HG03159 (cell line): ENCODE measurements around the gene SPPL3.
"Not testable (repeated sequence)": the region's sequence is repeated elsewhere in the genome, so short reads cannot be mapped to it uniquely, and the experiment has no call there.

Experiments
- ATAC-seq: cut with Tn5 transposase; IDR thresholded peaks from one replicate; pipeline ENCODE4 v1.9.1; 2021; ENCODE audit warnings: mild to moderate bottlenecking, moderate library complexity; ENCODE audit not compliant: unreplicated experiment

Gene SPPL3

DNA sequence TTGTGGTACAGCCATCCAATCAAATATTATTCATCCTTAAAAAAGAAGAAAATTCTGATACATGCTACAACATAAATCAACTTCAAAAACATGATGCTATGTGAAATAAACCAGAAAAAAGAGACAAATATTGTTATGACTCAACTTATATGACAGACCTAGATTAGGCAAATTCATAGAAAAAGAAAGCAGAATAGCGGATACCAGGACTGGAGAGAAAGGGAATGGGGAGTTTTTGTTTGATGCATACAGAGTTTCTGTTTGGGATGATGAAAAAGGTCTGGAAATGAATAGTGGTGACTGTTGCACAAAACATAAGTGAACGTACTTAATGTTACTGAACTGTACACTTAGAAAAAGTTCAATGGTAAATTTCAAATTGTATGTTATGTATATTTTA lies 82.3 kb downstream of the SPPL3 start:
- ATAC-seq = no peak

DNA sequence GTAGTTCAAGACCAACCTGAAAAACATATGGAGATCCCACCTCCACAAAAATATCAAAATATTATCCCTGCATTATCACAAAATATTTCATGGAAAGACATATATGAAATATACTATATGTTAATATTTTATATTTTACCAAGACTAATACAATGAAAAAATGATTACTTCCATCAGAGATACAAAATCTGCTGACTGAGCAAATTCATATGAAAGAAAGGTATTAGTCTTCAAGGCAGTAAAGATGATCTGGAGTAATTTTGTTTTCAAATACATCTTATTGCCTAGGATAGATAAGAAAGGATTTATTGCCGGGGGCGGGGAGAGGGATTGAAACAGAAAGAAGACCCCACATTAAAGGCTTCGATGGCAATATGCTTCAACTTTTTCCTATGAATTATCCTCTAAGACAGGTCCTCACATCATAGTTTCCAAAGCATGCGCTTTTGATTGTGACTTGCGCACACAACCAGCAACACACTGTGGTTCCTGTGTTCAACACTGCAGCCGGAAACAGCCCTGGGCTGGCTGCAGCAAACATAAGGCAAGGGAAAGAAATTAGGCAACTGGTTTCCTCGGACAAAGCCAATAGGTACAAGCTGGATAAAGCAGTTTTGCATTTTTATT lies 83.2 kb downstream of the SPPL3 start:
- no peak for ATAC-seq

DNA sequence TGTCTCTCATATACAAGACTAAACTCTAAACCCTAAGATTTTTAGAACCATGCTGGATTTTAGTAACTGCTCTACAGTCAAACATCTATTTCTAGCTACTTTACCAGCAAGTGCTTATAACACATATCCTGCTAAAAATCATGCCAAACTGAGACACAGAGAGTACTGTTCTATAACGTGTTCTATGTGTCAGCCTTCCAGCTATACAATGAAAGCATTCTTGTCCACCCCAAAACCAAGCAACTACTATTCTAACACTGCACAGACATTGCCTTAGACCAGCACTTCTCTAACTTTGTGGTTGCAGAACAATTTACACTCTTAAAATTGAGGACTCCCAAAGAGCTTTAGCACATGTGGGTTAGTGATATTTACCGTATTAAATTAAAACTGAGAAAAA lies 85.7 kb downstream of the SPPL3 start:
- ATAC-seq = no peak

DNA sequence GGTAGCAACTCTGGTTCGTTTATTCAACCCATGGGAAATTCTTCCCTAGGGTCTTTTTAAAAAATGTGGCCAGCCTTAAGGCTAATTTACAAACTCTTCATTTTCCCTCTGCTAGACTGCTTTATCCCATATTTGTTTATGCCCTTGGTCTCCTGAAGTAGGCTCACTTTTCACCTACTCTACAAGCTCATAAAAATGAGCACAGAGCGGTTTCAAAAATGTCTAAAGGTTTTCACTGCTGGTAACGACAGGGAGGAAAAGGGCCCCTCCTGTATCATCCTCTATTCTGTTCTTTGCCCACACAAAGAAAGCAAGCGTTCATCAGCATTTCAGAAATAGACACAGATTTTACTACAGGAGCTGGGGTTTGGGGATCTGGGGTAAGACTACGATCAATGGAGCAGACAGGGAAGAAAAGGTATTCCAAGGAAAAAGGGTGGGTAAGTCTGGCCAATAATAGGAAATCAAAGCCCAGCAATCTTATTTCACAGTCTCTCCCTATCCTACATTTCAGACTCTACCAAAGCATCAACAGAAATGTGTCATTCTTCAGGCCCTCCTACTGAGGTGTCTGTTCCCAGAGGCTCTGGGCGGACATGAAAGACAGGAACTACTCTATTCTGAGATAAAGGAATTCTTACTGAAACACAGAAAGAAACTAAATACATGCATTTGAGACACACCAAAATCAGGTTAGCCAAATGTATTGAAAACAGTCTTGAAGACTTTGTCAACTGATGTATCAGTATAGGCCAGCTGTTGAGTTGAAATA lies 86.4 kb downstream of the SPPL3 start:
- no peak for ATAC-seq

DNA sequence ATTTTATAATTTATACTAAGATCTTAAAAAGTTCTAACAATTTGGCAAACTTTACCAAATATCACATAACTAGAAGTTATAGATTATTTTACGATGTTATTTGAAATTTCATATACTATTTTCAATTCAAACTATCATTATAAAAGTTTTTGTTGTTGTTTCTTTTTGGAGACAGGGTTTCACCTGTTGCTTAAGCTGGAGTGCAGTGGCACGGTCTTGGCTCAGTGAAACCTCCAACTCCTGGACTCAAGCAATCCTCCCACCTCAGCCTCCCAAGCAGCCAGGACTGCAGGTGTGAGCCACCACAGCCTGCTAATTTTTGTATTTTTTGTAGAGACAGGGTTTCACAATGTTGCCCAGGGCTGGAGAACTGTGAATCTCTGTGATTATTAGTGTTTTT lies 87.8 kb downstream of the SPPL3 start:
- ATAC-seq = no peak

DNA sequence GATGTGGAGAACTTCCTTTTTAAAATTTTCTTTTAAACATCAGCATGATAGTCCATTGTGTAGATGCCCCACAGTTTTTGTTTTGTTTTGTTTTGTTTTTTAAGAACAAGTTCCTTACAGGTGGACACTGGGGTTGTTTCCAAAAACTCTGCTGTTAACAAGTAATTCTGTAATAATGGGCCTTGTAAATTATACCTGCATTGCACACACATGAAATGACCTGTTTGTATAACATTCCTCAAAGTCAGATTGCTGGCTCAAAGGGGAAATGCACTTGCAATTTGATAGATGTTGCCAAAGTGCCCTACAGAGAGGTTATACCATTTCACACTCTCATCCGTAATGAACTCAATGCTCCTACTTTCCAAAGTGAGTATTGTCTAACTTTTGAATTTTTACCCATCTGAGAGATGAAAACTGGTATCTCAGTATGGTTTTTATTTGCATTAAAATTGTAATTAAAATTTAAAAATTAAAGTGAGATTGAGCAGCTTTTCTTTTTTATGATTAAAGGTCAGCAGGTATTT lies 89.2 kb downstream of the SPPL3 start:
- ATAC-seq = no peak

DNA sequence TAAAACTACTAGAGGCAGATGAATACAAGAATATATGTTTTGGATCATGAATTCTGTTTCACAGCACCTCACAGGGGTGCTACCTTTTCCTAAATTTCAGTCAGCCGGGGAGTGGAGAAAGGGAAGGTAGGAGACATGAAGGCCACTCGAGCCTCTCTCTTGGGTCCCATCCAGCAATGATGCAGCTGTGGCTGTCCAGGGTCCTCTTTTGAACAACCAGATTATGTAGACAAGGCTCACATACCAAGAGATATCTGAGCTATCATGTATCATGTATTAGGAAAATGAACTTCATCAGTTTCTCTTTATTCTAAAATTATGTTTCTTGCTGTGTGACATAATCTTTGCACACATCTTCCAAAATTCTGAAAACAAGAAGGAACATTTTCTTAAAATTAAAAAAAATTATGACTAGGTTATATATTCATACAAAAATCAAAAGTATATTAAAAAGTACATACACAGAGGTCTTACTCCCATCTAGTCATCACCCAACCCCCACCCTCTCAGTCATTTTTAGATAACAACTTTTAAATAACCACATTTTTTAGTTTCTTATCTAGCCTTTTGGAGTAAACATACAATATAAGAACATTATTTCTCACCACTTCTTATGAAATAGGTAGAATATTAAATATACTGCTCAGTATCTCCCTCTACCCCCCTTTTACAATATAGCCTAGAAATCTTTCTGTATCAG lies 89.8 kb downstream of the SPPL3 start:
- no peak for ATAC-seq

DNA sequence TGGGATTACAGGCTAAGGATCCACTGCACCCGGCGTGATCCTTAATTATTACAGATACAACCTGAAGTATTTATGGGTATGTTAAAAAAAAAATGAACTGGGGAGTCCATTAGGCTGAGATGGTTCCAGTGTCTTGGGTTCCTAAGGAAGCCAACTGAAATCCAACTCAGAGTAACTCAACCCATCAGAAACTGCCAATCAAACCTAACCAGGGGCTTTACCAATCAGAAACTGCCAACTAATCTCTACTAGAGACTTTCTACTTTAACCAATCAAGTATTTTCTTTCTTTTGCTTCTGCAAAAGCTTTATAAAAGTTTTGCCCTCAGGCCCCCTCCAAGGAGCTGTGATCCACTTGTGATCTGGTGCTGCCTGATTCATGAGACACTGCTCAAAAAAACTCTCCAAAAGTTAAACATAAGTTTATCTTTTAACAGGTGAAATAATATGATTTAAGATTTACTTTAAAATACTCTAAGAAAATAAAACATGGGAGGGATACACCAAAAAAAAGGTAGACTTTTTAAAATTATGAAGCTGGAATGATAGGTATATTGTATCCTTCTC lies 90.5 kb downstream of the SPPL3 start:
- no peak for ATAC-seq

DNA sequence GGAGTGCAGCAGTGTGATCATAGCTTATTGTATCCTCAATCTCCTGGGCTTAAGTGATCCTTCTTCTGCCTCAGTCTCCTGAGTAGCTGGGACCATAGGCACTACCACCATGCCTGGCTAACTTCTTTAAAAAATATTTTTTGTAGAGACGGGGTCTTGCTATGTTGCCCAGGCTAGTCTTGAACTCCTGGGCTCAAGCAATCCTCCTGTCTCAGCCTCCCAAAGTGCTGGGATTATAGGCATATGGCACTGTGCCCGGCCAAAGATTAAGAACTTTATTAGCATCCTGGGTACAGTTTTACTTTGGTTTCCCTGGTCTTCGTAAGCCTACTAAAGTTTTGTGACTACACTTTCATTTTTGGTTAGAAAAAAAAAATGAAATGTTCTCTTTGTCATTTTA lies 94.1 kb downstream of the SPPL3 start:
- ATAC-seq = no peak

DNA sequence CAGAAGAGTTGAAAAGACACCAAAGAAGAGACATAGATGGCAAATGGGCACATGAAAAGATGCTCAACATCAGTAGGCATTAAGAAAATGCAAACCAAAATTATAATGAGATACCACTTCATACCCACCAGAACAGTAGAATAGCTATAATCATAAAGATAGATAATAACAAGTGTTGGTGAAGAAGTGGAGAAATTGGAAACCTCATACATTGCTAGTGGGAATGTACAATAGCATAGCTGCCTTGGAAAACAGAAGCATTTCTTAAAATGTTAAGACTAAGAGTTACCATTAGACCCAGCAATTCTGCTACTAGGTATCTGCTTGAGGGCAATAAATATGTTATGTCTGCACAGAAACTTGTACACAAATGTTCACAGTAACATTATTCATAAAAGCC lies 99.7 kb downstream of the SPPL3 start:
- no peak for ATAC-seq

DNA sequence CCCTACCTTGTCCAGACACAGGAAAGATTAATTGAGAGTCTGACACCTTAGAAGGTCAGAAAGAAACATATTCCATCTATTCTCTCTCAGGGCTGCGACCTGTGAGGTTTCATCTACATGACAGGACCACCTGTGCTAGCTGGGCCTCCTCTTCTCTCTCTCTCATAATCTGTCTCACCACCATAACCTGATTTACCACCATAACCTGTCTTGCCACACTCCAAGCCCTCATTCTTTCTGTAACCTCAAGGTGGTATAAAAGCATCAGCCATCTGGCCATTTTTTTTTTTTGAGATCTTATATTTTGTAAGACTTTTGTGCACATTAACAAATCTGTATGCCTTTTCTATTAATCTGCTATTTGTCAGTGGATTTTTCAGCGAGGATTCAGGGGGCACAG lies 103.0 kb downstream of the SPPL3 start:
- ATAC-seq = no peak

DNA sequence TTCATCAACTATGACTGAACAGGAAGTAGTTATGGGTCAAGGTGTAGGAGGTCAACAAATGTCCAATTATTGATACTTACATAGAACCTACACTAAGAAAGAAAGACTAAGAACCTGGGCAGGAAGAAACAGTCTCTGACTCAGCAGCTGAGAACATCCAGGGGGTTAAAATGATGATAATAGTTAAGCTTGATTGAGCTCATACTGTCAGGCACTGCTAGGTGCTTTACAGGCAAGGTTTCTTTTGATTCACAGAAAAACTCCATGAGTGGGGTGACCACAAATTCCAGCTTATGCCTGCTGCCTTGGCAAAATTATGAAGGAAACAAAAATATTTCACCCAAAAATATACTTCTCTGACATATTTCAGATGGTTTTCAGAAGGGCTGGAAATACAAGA lies 103.5 kb downstream of the SPPL3 start:
- no peak for ATAC-seq

DNA sequence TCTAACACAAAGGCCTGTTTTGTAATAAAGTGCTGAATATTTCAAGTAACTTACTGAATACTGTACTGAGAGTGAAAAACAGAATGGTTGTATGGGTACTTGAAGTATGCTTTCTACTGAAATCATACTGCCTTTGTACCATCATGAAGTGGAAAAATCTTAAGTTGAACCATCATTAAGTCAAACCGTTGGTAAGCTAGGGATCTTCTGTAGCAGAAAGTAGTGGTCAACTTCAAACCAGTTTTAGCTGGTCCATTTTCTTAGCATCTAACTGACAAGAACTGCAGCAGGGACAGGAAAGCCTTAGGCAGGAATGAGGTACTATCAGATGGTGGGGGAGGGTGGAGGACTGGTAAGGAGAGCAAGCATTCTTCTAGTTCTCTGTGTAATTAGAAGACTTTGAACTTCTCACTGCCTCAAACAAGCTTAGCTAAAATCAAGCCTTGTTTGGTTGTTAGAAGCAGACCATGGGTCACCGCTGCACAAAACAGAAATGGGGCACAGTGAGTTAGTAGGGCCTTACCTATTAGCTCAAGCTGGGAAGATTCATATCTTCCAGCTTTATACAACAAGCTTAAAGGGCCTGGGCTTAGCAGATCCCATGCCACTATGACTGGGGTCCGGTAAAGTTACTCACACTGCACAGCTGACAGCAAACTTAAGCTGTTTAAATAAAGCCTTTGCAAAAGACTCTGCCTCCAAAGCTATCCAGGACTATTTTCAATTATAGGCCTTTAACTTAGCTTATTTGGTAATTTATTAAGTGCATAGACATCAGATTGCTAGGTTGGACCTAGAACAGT lies 104.7 kb downstream of the SPPL3 start:
- ATAC-seq = no peak

DNA sequence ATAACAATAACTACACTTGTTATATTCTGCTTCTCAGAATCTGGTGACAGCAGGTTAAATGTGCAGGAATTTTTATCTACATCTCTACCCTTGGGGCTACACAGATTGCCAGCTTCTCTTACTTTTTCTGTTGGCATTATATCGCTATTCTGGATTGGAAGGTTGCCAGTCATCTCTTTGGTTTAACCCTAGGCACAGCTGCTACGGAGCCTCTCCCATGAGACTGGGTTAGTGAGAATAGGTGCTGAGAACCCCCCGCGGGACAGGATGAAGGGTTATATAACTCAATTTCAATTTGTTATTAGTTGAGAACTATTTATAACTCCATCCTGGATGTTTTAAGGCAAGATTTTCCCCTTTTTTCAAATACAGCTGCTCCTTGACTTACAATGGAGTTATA lies 105.5 kb downstream of the SPPL3 start:
- ATAC-seq = no peak

DNA sequence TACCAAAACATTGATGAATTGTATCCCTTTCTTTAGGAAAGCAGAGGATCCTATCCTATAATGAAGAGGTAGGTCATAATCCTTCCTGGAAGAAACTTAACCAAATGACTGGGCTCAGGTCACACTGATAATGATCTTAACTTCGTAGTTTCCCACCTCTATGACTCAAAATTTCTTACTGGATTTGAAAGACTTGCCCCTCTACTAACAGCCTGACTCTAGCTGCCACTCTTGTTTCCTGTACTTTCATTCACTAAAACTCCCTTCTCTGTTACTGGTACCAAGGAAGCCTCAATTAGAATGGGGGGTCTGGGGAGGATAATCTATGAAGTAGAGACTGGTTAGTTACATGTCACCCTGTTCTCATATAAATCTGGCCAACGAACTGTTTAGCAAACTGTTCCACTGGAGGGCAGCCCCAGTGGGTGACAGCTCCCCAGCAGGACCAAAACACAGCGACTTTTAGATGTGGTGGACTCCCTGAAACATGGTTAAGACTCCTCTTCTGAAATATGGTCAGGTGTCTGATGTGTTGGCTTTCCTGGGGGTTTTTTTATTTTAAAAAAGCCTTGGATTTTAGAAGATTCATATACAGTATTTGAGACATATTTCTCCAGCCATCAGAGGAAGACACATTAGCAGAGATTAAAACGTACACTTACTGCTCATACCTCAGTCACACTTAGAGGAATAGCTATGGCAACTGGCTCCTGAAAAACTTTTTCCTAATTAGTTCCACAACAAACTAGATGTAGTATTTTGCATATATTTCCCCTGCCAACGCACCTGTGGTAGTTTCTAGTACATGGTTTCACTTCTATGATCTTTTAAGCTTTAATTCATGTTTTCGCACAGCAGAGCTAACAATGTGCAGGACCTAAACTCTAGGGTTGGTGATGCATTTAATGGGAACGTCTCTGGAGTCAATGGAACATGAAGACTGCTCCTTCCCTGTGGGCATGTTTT lies 106.2 kb downstream of the SPPL3 start:
- ATAC-seq = no peak

DNA sequence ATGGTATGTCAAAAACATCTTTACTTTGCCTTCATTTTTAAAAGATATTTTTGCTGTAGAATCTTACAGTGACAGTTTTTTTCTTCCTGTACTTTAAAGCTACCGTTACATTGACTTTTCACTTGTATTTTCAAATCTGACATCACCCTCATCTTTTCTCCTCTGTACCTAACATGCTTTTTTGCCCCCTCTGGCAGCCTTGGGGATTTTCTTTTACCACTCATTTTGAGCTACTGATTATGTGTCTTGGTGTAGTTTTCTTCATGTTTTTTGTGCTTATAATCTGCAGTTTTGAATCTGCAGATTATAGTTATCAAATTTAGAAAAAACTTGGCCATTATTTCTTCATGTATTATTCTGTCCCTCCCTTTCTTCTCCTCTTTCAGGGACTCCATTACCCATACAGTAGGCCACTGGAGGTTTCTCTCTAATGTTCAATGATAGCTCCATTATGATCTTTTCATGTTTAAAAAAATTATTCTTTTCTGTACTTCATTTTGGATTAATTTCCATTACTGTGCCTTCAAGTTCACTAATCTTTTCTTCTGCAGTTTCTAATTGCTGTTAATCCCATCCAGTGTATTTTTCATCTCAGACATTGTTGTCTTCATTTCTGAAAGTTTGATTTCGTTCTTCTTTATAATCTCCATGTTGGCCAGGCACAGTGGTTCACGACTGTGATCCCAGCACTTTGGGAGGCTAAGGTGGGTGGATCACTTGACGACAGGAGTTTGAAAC lies 108.5 kb downstream of the SPPL3 start:
- ATAC-seq = no peak

DNA sequence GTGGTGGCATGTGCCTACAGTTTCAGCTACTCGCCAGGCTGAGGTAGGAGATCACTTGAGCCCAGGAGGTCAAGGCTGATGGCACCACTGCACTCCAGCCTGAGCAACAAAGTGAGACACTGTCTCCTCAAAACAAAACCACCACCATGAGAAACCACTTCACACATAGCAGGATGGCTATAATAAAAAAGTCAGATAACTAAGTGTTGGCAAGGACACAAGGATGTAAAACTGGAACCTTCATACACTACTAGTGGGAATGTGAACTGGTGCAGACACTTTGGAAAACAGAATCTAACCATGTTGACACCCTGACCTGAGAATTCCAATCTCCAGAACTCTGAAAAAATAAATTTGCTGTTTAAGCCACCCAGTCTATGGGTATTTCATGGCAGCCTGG lies 110.8 kb downstream of the SPPL3 start:
- ATAC-seq = no peak

DNA sequence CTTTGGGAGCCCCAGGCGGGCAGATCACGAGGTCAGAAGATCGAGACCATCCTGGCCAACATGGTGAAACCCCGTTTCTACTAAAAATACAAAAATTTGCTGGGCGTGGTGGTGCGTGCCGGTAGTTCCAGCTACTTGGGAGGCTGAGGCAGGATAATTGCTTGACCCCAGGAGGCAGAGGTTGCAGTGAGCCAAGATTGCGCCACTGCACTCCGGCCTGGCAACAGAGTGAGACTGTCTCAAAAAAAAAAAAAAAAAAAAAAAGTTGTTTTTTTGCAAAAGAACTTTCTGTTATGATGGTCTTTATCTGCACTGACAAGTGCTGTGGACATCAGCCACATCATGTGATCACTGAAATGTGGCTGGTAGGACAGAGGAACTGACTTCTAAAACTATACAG lies 111.7 kb downstream of the SPPL3 start:
- ATAC-seq = not testable (repeated sequence)

DNA sequence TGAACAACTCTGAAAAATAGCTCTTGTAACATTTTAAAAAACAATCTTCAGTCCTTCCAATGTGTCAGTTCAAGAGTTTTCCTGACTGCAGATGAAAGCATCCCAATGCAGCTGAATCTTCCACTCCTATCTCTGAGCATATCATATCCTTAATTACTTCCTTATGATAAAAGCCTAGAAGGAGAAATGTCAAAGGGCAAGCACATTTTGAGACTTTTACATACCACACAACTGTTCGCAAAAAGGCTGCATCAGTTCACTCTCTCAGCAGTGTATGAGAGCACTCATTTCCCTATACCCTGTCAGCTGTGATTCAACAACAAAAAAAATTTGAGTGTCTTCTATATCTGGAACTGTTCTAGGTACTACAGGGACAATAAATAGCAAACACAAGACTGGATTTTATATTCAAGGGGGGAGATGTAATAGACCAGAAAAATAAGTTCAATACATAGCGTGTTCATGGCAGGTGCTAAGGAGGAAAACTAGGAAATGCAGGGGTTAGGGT lies 112.4 kb downstream of the SPPL3 start:
- ATAC-seq = no peak
